NOMO-1 treated with DMSO at 0.1 percent for 48 hours (cell line): ENCODE results near the gene PIERCE2.
"Not testable (repeated sequence)": the region's sequence is repeated elsewhere in the genome, so short reads cannot be mapped to it uniquely, and the experiment has no call there.

ENCODE experiments used
- DNase-seq: peaks from one replicate; lab custom pipeline; 2025; ENCODE audit not compliant: unreplicated experiment; lab: John Stamatoyannopoulos, UW

PIERCE2 gene

DNA sequence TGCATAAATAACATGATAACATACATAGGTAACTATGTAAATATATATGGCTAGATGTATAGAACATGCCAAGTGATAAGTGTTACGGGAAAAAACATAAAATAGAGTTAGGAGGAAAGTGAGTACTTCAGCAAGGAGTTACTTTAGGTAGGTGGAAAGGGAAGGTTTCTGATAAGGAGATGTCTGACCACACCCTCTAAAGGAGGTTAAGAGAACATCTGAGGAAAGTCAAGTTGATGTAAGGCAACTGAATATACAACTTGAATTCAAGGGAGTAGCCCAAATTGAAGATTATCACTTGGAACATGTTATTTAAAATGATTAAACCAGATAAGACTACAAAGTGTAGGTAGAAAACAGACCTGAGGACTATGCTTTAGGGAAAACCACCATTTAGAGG lies 13.8 kb downstream of the PIERCE2 start:
- DNase-seq, result no peak

DNA sequence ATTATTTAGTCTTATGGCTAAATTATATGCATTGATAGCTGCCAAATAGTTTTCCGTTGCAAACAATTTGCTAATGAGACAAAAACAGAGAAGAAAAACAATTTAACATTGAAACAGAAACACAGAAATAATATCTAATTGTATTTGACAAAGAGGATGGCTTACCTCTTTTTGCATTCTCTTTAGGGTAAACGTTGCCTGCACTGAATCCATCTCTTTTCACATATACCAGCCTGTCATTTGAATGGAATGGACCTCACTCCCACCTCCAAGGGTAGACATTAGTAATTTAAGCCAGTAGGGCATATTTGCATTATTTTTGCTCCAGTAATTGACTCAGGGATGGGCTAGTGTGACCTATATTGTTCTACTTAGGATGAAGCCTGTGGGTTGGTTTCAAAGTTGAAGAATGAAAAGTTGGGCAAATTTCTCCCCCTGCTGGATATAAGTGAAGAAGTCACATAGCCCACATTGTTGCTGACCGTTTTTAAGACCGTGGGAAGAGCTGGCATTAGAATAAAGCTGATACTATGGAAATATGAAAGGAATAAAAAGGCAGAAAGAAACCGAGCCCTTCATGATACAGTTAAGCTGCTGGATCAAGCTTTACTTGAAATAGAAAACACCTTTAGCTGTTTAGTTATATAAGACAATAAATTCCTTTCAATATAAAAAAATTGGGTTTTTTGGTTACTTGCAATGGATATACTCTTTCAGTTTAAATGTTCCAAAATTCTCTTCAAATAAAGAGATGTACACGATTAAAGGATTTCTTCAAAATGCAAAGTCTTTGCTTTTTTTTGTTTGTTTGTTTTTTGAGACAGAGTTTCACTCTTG lies 26.9 kb downstream of the PIERCE2 start:
- peak; percentile 56 for DNase-seq

- DNase-seq, result not testable (repeated sequence)
These were observed 34.8 kb downstream of the PIERCE2 start for GRCh38 chr15:55443141-55443540.

GRCh38 chr15:55445936-55446335 lies 37.6 kb downstream of the PIERCE2 start:
- not testable (repeated sequence) for DNase-seq

DNA sequence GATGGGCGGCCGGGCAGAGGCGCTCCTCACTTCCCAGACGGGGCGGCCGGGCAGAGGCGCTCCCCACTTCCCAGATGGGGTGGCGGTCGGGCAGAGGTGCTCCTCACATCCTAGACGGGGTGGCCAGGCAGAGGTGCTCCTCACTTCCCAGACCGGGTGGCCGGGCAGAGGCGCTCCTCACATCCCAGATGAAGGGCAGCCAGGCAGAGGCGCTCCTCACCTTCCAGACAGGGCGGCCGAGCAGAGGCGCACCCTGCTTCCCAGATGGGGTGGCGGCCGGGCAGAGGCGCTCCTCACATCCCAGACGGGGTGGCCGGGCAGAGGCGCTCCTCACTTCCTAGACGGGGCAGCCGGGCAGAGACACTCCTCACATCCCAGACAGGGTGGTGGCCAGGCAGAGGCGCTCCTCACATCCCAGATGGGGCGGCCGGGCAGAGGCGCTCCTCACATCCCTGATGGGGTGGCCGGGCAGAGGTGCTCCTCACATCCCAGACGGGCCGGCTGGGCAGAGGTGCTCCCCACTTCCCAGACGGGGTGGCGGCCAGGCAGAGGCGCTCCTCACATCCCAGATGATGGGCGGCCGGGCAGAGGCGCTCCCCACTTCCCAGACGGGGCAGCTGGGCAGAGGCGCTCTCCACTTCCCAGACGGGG lies 38.2 kb downstream of the PIERCE2 start:
- DNase-seq, result not testable (repeated sequence)

GRCh38 chr15:55447030-55447394 lies 38.7 kb downstream of the PIERCE2 start:
- DNase-seq, result not testable (repeated sequence)

GRCh38 chr15:55457401-55458022 lies 49.2 kb downstream of the PIERCE2 start:
- no peak for DNase-seq

- no peak for DNase-seq
These were observed 53.2 kb downstream of the PIERCE2 start for GRCh38 chr15:55461447-55461846.

- DNase-seq, result no peak
These were observed 60.0 kb downstream of the PIERCE2 start for GRCh38 chr15:55468321-55468720.
